ENCODE results near the gene NDUFS1. TPM values are rescaled to one million over a fixed set of nuclear protein-coding genes. Genes with fewer than 3 reads are reported as not detected.
A peak's percentile ranks its signal among the peaks of the same experiment; 100 is the strongest.

NDUFS1 gene
- total and polyA plus RNA-seq, 10 of the 15 experiments (the other 5 are each of a cell fraction or from before 2014, with no cell fraction given), result 62.6 to 108 (median 90.4) TPM

- no peaks in the 10 kb centered on the region for H3K9me3 ChIP-seq (replicated peaks; ENCODE audit: control insufficient read depth, insufficient read depth, low read length)
- H4K20me1 ChIP-seq (ENCODE audit: control insufficient read depth, insufficient read depth), result no peaks in the 10 kb centered on the region
- peaks cover 46% of the 10 kb centered on the region for H3K79me2 ChIP-seq (ENCODE audit: control insufficient read depth, insufficient read depth, low read length)
- intact Hi-C loops (cut with micrococcal nuclease; ENCODE audit: unreplicated experiment), result no loop called here
- no peak for DNase-seq (ENCODE audit: low read depth, low spot score)
- H2AFZ ChIP-seq (ENCODE audit: control insufficient read depth, low read depth, low read length), result no peak overlapping the region
- FAIRE-seq, result no peak
- ChIA-PET SMC1A (ENCODE audit: uncharacterized antibody, unreplicated experiment) (interaction anchor here (0.8 to 3.7 kb wide), 7 partner anchors 9 to 184 kb away, joined by 3 to 20 read pairs (median 4); partner anchors contain the start of genes EEF1B2 and NDUFS1), CTCF (interaction anchor here (1.0 to 1.7 kb wide), 2 partner anchors 9 to 24 kb away, joined by 3 to 6 read pairs; no protein-coding TSS in a partner anchor), RAD21 (ENCODE audit: unreplicated experiment) (no interaction called here), POLR2A (interaction anchor here (0.6 to 2.9 kb wide), 2 partner anchors 53 to 72 kb away, joined by 3 to 14 read pairs; partner anchors contain the start of genes EEF1B2 and NDUFS1)
- in situ Hi-C loops (cut with MboI), result no loop called here
- no peaks in the 10 kb centered on the region for H3K36me3 ChIP-seq (ENCODE audit: control insufficient read depth in 2 of 2, insufficient read depth in 2 of 2, low read length in 1 of 2)
- H3K4me3 ChIP-seq, result 0 out of 2 replicates have a peak overlapping the region, but pooled peaks have one; percentile 41
- no peaks in the 10 kb centered on the region; the same call in 1 of the 2 replicates for H3K4me1 ChIP-seq (ENCODE audit: control insufficient read depth, insufficient read depth, low read length)
- no peak overlapping the region for H3K27ac ChIP-seq (ENCODE audit: control insufficient read depth, insufficient read depth)
- ATAC-seq, result no peak
- H3K4me2 ChIP-seq (ENCODE audit: control insufficient read depth, insufficient read depth), result no peak overlapping the region
- no peaks in the 10 kb centered on the region for H3K27me3 ChIP-seq (replicated peaks in 1 of 2; ENCODE audit: control insufficient read depth in 2 of 2, insufficient read depth in 2 of 2, low read length in 1 of 2)
- BruUV-seq (replicated peaks), result no TSS peak
- H3K9ac ChIP-seq (ENCODE audit: control insufficient read depth, insufficient read depth, low read length), result no peak overlapping the region
- TF ChIP-seq ZBTB40 (IDR thresholded peaks at IDR 0.05; ENCODE audit: borderline replicate concordance) (no peak), NRF1 (conservative IDR thresholded peaks at IDR 0.05; ENCODE audit: low read depth, low read length) (no peak), MEF2B (IDR thresholded peaks at IDR 0.05; ENCODE audit: partially characterized antibody, poor library complexity, severe bottlenecking) (no peak), NFYA (IDR thresholded peaks at IDR 0.05; ENCODE audit: borderline replicate concordance, low read depth, low read length) (no peak), ZNF592 (IDR thresholded peaks at IDR 0.05) (no peak), RAD51 (IDR thresholded peaks at IDR 0.05) (no peak), MYB (IDR thresholded peaks at IDR 0.05; ENCODE audit: borderline replicate concordance, low read depth, low read length) (no peak), MTA3 (IDR thresholded peaks at IDR 0.05; ENCODE audit: borderline replicate concordance, low read length) (no peak), ZBED1 (IDR thresholded peaks at IDR 0.05; ENCODE audit: borderline replicate concordance) (no peak), PAX8 (IDR thresholded peaks at IDR 0.05) (no peak), NFYB (IDR thresholded peaks at IDR 0.05; ENCODE audit: insufficient read depth, low read depth, low read length) (no peak), MTA2 (IDR thresholded peaks at IDR 0.05; ENCODE audit: low read depth) (no peak), TCF7 (IDR thresholded peaks at IDR 0.05; ENCODE audit: borderline replicate concordance) (no peak), CBFB (IDR thresholded peaks at IDR 0.05; ENCODE audit: low read depth) (no peak), STAT3 (IDR thresholded peaks at IDR 0.05; ENCODE audit: low read depth, low read length) (no peak), PKNOX1 (IDR thresholded peaks at IDR 0.05) (no peak), ZNF622 (IDR thresholded peaks at IDR 0.05) (no peak)
These were observed 71.0 kb downstream of the NDUFS1 start for GRCh38 chr2:206088248-206088647.

Measured in GM12878 (cell line).